Mammary epithelial cell (primary cell): Measurements from ENCODE around the gene WDR64.

Experiments
- EZH2 ChIP-seq: IDR thresholded peaks from 2 replicates; pipeline ENCODE4 v1.6.1; 2012; ENCODE audit warnings: low read length, inconsistent platforms, borderline replicate concordance
- TF ChIP-seq, protein P1 (sequence below), 2 donors: IDR thresholded peaks in 1 of 2; conservative IDR thresholded peaks in 1 of 2; 2 replicates each; pipeline ENCODE4 v1.5.1; 2011 to 2012; ENCODE audit warnings: inconsistent platforms in 2 of 2, low read length in 2 of 2, mild to moderate bottlenecking in 2 of 2, control low read depth in 1 of 2, low read depth in 1 of 2; ENCODE audit not compliant: insufficient read depth in 1 of 2; ENCODE audit errors: extremely low read depth in 1 of 2

DNA sequence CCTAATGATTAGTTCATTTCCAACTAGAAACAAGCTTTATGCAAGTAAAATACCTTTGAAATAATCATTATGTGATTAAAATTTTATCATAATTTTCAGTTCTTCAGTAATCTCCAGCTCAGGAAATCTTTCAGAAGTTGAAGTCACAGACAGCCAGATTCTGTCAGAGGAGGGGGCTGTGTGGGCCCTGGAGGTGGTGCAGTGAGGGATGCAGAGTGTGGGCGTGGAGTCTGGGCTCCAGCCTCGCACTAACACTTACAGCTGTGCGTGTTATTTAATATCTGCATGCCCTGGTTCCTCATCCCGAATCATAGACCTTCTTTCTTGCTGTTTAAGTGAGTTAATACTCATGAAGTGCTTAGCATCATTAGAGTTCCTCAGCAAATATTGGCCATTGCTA, 23.9 kb downstream of the WDR64 start:
- TF ChIP-seq, protein P1, sequence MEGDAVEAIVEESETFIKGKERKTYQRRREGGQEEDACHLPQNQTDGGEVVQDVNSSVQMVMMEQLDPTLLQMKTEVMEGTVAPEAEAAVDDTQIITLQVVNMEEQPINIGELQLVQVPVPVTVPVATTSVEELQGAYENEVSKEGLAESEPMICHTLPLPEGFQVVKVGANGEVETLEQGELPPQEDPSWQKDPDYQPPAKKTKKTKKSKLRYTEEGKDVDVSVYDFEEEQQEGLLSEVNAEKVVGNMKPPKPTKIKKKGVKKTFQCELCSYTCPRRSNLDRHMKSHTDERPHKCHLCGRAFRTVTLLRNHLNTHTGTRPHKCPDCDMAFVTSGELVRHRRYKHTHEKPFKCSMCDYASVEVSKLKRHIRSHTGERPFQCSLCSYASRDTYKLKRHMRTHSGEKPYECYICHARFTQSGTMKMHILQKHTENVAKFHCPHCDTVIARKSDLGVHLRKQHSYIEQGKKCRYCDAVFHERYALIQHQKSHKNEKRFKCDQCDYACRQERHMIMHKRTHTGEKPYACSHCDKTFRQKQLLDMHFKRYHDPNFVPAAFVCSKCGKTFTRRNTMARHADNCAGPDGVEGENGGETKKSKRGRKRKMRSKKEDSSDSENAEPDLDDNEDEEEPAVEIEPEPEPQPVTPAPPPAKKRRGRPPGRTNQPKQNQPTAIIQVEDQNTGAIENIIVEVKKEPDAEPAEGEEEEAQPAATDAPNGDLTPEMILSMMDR (conservative IDR thresholded peaks at IDR 0.05 in 1 of 2, IDR thresholded peaks at IDR 0.05 in 1 of 2; ENCODE audit: extremely low read depth in 1 of 2, insufficient read depth in 1 of 2, low read depth in 1 of 2, low read length in 2 of 2), result no peak
- no peak for TF ChIP-seq EZH2
